ENCODE results near the gene TINAGL1. TPM values are rescaled to one million over a fixed set of nuclear protein-coding genes. Genes with fewer than 3 reads are reported as not detected.

TINAGL1 gene
- total RNA-seq, 1 donor from 2014 or later, result 268 TPM

- ATAC-seq (ENCODE audit: poor library complexity), result peak; percentile 82
- peak; percentile 77 for DNase-seq
- intact Hi-C loops (cut with DNase I), result loop anchor here (2.0 kb wide), 1 partner anchor 29 kb away; no protein-coding TSS in a partner anchor
These were observed 17.7 kb downstream of the TINAGL1 start for GRCh38 chr1:31593770-31594632.

GRCh38 chr1:31595836-31596736, 19.8 kb downstream of the TINAGL1 start:
- DNase-seq (no peak), ATAC-seq (ENCODE audit: poor library complexity) (no peak)
- intact Hi-C loops (cut with DNase I), result loop anchor here (2.0 kb wide), 1 partner anchor 31 kb away; no protein-coding TSS in a partner anchor

- intact Hi-C loops (cut with DNase I), result no loop called here
- DNase-seq, result no peak
- no peak for ATAC-seq (ENCODE audit: poor library complexity)
These were observed 20.4 kb downstream of the TINAGL1 start for GRCh38 chr1:31596737-31597097.

- intact Hi-C loops (cut with DNase I), result no loop called here
- DNase-seq, result no peak
- ATAC-seq (ENCODE audit: poor library complexity), result no peak
These were observed 22.7 kb downstream of the TINAGL1 start for GRCh38 chr1:31598980-31599379.

GRCh38 chr1:31600641-31601040, 24.3 kb downstream of the TINAGL1 start:
- DNase-seq (no peak), ATAC-seq (ENCODE audit: poor library complexity) (no peak)
- intact Hi-C loops (cut with DNase I), result no loop called here

- ATAC-seq (ENCODE audit: poor library complexity), result no peak
- DNase-seq, result no peak
- intact Hi-C loops (cut with DNase I), result no loop called here
These were observed 25.8 kb downstream of the TINAGL1 start for GRCh38 chr1:31602081-31602480.

- intact Hi-C loops (cut with DNase I), result no loop called here
- no peak for ATAC-seq (ENCODE audit: poor library complexity)
- no peak for DNase-seq
These were observed 29.7 kb downstream of the TINAGL1 start for GRCh38 chr1:31605908-31606427.

- no peak for DNase-seq
- ATAC-seq (ENCODE audit: poor library complexity), result no peak
- intact Hi-C loops (cut with DNase I), result no loop called here
These were observed 31.0 kb downstream of the TINAGL1 start for GRCh38 chr1:31607360-31607759.

- no peak for ATAC-seq (ENCODE audit: poor library complexity)
- intact Hi-C loops (cut with DNase I), result loop anchor here (5.0 kb wide), 1 partner anchor 47 kb away; no protein-coding TSS in a partner anchor
These were observed 33.3 kb downstream of the TINAGL1 start for GRCh38 chr1:31609514-31610118.

GRCh38 chr1:31614414-31615005, 38.2 kb downstream of the TINAGL1 start:
- no peak for ATAC-seq (ENCODE audit: poor library complexity)
- intact Hi-C loops (cut with DNase I), result loop anchor here (5.0 kb wide), 1 partner anchor 52 kb away; no protein-coding TSS in a partner anchor
- no peak for DNase-seq

More at GRCh38 chr1:31609514-31610118, 33.3 kb downstream of the TINAGL1 start:
- no peak for DNase-seq

GRCh38 chr1:31615414-31615813, 39.1 kb downstream of the TINAGL1 start:
- no peak for ATAC-seq (ENCODE audit: poor library complexity)
- intact Hi-C loops (cut with DNase I), result no loop called here

GRCh38 chr1:31615939-31616338, 39.6 kb downstream of the TINAGL1 start:
- ATAC-seq (ENCODE audit: poor library complexity) (no peak), DNase-seq (no peak)
- intact Hi-C loops (cut with DNase I), result no loop called here

More at GRCh38 chr1:31615414-31615813, 39.1 kb downstream of the TINAGL1 start:
- no peak for DNase-seq

GRCh38 chr1:31617218-31617915, 41.1 kb downstream of the TINAGL1 start, which contains the start of gene HCRTR1:
TSS of gene HCRTR1 (plus strand) at chr1:31617689. CDS start at chr1:31619193, 1,504 bp downstream.
- intact Hi-C loops (cut with DNase I), result no loop called here
- DNase-seq, result no peak
- ATAC-seq (ENCODE audit: poor library complexity), result peak; percentile 14

GRCh38 chr1:31617916-31618746, 41.8 kb downstream of the TINAGL1 start:
- DNase-seq, result peak; percentile 67
- peak; percentile 62 for ATAC-seq (ENCODE audit: poor library complexity)
- intact Hi-C loops (cut with DNase I), result no loop called here

- ATAC-seq (ENCODE audit: poor library complexity), result no peak
- intact Hi-C loops (cut with DNase I), result no loop called here
- no peak for DNase-seq
These were observed 42.9 kb downstream of the TINAGL1 start for GRCh38 chr1:31618916-31619846.
